Tibial nerve (tissue), 3 donors: Measurements from ENCODE around the gene TRPT1.

ENCODE experiments used
- POLR2A ChIP-seq, 2 donors: fragments of 450-650 bp; IDR thresholded peaks; one replicate each; pipeline ENCODE4 v1.6.1; 2017; ENCODE audit warnings: antibody characterized with exemption in 2 of 2, mild to moderate bottlenecking in 2 of 2, moderate library complexity in 2 of 2
- TF ChIP-seq, protein P1 (sequence below), 5 experiments: fragments of 200-600 bp in 3 of 5; fragments of 450-650 bp in 2 of 5; sonication (generic) in 3 of 5; IDR thresholded peaks; one replicate each; pipeline ENCODE4 v1.5.1; 2016 to 2019; ENCODE audit warnings: antibody characterized with exemption in 5 of 5, mild to moderate bottlenecking in 3 of 5, moderate library complexity in 2 of 5

DNA sequence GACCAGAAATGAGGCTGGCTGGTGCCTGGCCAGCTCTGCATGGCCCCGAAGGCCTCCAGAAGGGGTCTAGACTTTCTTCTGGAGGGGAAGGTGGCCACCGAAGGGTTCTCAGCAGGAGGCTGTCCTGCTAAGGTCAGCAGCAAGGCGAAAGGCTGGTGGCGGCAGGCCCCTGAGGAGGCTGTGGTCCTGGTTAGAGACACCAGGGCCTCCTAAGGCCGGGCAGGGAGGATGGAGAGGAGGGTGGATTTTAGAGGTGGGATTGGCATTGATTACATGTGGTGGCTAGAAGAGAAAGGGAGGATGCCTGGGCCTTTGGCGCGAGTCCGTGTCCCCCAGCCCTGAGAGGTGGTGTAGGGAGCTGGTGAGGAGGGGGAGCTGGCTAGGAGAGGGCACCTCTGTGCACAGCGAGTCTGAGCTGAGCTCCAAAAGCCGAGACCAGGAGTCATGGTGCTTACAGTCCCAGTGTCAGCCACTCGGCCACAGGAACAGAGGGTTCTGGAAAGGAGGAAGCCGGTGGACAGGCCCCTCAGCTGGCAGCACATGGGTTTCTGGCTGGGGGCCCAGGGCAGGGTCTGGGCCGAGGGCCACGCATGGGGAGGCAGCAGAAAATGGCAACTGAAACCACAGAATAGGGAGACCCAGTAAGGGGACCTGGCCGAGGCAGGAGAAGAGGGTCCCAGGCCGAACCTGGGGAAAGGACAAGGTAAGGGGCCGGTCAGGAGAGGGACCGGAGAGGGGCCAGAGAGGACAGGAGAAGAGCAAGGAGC lies 17.0 kb downstream of the TRPT1 start:
- no peak for TF ChIP-seq POLR2A (IDR thresholded peaks at IDR 0.05)
- TF ChIP-seq, protein P1, sequence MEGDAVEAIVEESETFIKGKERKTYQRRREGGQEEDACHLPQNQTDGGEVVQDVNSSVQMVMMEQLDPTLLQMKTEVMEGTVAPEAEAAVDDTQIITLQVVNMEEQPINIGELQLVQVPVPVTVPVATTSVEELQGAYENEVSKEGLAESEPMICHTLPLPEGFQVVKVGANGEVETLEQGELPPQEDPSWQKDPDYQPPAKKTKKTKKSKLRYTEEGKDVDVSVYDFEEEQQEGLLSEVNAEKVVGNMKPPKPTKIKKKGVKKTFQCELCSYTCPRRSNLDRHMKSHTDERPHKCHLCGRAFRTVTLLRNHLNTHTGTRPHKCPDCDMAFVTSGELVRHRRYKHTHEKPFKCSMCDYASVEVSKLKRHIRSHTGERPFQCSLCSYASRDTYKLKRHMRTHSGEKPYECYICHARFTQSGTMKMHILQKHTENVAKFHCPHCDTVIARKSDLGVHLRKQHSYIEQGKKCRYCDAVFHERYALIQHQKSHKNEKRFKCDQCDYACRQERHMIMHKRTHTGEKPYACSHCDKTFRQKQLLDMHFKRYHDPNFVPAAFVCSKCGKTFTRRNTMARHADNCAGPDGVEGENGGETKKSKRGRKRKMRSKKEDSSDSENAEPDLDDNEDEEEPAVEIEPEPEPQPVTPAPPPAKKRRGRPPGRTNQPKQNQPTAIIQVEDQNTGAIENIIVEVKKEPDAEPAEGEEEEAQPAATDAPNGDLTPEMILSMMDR (IDR thresholded peaks at IDR 0.05): no peak
